Inflammatory macrophage (primary cell): Measurements from ENCODE around the gene H2BK1.

ENCODE experiments used
- DNase-seq, 2 donors: peaks; one replicate each; pipeline ENCODE4 v3.0.0-alpha.2; 2020 to 2022

The H2BK1 gene

DNA sequence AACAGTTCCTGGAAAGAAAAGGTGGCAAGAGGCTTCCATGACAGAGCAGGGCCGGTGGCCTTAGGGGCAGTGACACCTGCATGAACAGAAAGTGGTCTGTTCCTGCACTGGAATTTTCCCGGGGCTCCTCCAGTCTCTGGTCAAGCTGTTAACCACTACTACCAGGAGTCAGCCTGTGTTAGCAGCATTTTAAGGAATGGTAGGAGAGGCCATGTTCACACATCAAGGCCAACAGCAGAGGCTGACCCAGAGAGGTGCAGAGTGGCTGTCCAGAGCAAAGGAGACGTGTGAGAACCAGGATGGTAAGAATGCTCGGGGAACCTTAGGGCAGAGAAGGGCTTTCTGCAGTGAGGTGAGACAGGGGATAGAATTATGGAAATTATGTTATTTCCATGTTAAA lies 8.5 kb downstream of the H2BK1 start:
- DNase-seq, result no peak

DNA sequence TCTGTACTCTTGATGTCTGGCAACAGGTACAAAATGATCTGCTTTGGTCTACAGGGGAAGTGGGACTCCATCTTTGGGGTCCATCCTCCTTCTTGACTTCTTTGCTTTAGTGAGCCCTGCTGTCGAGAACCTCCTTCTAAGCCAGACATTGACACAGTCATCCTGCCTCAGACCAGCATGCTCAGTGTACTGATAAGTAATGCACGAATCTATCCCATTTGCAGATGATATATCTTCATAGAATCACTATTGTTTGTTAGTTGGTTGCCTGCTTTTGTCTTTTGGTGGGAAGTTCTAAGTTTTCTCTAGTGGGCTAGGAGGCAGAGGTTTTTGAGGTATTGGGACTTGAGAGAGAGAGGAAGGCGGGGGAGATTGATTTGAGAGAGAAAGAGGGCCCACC lies 8.9 kb downstream of the H2BK1 start:
- no peak for DNase-seq

DNA sequence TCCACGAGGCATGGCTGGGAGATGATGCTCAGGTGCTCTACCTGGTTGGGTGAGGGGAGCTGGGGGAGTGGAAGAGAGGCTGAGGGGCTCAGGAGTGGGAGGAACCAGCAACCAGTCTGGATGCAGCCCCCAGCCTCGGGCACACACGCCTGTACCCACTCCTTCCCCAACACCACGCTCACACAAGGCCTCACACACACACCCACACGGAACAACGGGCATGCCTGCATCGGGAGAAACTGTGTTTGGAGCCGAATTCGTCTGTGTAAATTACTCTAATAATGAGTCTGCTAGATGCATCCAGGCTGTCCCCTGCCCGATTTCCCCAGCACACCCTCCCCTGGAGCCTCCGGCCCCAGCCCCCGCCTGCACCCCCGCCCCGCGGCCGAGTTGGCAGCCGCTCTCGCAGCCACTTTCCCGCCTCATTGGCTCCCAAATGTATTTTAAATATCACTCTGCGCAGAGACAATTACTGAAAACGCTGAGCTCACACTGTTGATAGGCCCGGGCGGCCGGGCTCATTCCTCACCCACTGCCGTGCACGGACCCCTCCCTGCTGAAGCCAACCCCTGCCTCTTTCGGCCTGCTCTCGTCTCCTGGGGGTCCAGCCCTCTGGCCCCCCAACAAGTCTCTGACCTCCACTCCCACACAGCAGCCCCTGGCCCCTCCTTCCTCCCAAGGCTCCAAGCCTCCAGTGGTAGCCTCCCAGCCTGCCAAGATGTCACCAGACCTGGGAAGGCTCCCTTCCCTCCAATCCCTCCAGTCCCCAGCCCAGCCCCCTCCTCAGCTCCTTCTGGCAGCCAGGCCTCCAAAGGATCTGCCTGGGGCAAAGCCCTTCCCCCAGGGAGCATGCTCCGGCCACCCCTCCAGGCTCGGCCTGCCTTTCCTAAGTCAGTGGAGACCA lies 11.1 kb downstream of the H2BK1 start:
- no peak for DNase-seq

DNA sequence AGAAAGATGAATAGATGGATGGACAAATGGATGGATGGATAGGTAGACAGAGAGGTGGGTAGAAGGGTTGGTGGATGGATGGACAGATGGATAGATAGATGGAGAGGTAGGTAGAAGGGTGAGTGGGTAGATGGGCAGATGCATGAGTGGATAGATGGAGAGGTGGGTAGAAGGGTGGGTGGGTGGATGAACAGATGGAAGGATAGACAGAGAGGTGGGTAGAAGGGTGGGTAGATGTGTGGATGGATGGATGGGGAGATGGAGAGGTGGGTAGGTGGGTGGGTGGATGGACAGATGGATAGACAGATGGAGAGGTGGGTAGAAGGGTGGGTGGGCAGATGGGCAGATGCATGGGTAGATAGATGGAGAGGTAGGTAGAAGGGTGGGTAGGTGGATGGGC lies 12.4 kb downstream of the H2BK1 start:
- DNase-seq, result no peak

- DNase-seq, result no peak
These were observed 14.5 kb downstream of the H2BK1 start for GRCh38 chr7:151195616-151196450.

- DNase-seq, result no peak
These were observed 16.1 kb downstream of the H2BK1 start for GRCh38 chr7:151194188-151194587.

GRCh38 chr7:151193203-151193978 lies 16.9 kb downstream of the H2BK1 start:
- DNase-seq, result no peak

DNA sequence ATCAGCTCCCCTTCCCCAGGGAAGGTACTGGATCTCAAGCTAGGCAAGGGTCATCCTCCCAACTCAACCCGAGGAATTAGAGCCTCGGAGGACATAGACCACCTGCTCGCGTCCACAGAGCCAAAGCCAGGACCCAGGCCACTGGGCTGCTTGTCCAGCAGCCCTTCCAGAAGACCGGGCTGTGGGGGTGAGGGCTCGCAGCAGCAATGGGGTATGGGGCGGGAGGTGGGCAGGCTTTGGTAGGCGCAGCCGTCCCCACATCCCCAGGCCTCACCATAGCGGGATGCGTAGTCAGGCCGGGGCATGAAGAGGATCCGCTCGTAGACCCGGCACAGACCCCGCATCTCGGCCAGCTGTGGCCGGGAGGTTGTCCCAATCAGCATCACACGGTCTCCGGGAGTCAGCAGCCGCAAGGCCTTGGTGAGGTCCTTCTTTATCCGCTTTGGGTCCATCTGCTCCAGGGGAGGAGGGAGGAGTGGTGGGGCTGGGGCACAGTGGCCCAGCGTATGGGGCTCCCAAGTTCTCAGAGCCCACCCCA lies 18.2 kb downstream of the H2BK1 start:
- DNase-seq, result no peak

- DNase-seq, result no peak
These were observed 18.7 kb downstream of the H2BK1 start for GRCh38 chr7:151191544-151191943.

DNA sequence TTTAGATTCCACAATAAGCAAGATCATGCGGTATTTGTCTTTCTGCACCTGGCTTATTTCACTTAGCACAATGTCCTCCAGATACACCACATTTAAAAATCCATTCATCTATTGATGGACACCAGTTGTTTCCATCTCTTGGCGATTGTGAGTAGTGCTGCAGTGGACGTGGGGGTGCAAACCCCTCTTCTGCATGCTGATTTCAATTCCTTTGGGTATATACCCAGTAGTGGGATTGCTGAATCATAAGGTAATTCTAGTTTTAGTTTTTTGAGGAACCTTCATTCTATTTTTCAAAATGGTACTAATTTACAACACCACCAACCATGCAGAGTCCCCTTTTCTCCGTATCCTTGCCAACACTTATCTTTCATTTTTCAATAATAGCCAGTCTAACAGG lies 21.2 kb downstream of the H2BK1 start:
- no peak for DNase-seq

GRCh38 chr7:151188252-151188542 lies 22.1 kb downstream of the H2BK1 start:
- no peak for DNase-seq

DNA sequence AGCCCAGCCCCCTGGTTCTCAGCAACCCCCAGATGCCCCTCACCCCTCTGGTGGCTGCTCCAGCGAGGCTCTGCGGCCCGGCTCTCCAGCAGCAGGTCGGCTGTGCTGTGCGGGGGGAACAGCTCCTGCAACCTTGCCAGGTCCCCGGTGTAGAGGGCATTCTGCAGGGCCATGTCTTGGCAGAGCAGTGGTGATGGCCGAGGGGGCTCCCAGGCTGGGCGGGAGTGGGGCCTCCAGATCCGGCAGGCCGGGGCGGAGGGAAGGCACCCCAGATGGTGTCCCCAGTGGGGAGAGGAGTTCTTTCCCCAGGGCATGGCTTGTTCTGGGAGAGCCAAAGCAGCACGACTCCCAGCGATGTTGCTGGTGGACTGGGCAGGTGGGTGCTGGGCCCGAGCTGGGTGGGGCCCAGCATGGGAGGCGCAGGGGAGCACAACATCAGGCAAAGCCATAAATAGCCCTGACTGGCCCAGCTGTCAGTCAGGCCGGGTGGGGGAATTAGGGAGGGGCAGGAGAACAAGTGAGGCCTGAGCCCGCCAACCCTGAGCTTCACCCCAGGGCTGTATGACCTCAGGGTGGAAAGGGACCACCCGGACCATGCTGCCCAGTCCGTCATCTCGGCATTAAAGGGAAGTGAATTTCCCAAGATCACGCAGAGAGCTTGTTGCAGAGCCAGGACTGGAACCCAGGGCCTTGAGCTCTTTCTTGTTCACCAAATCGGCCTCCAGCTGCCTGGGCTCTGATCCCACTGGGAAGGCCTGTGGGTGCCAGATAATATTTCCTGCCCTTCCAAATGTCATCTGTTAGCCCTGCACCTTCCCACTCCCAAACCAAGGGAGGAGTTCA lies 22.7 kb downstream of the H2BK1 start:
- DNase-seq, result no peak

- DNase-seq, result no peak
These were observed 23.5 kb downstream of the H2BK1 start, which contains the start of gene ASB10 for GRCh38 chr7:151186640-151187408. Gene ASB10, minus strand, starts transcription at chr7:151187250. Its CDS starts 120 bp downstream, at chr7:151187130.

- DNase-seq, result no peak
These were observed 24.3 kb downstream of the H2BK1 start for GRCh38 chr7:151185762-151186639.

DNA sequence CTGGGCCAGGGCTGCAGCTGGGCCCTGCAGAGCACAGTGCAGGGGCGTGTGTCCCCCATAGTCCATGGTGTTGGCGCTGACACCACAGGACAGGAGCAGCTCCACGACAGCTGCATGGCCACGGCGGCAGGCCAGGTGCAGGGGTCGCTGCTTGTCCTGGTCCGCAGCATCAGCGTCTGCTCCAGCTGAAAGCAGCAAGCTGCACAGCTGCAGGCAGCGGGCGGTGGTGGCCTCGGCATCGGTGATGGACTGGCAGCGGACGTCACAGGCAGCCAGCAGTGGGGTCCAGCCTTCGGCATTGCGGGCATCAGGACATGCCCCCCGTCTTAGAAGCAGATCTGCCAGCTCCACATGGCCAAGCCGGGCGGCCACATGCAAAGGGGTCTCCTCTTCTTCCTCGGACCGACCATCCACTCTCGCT lies 29.3 kb downstream of the H2BK1 start:
- DNase-seq, result no peak

GRCh38 chr7:151179946-151180345 lies 30.3 kb downstream of the H2BK1 start:
- DNase-seq, result no peak

DNA sequence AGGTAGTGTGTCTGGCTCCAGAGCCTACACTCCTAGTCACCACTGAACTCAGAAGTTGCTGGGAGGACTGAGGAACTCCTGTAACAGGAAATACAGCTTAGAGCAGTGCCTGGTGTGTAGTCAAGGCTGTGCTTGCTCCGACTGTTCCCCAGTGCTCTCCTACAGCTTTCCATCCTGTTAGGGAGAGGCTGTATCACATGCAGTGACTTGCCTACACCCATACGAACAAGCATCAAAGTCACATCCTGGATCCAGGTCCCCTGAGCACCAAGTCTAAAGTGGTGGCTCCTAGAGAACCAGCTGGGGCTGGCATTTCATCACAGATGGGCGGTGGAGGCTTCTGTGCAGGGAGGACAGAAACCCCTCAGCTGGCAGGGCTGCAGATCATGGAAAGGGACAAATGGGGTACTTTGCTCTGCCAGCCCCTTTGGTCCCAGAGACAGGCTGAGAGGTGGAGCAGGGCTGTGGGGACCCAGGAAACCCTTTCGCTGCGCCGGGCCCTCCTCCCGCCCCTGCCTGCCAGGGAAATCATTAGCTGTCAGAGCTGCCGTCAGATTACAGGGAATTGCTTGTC lies 30.9 kb downstream of the H2BK1 start:
- no peak for DNase-seq

DNA sequence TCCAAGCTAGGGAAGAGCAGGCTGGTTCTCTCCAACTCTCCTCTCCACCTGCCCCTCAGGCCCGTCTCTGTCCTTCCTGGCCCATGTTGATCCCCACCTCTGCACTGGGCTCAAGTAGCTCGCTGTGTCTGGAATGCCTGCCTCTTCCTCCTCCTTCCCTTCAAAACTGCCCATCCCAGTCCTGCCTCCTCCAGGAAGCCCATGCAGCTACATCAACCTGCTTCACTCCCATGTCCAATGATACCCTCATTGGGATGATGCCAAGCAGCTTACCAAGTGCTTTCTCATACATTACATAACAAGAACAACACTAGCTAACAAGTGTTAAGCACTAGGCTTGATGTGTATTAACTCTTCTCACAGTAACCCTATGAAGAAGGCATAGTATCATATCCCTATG lies 31.5 kb downstream of the H2BK1 start:
- no peak for DNase-seq

DNA sequence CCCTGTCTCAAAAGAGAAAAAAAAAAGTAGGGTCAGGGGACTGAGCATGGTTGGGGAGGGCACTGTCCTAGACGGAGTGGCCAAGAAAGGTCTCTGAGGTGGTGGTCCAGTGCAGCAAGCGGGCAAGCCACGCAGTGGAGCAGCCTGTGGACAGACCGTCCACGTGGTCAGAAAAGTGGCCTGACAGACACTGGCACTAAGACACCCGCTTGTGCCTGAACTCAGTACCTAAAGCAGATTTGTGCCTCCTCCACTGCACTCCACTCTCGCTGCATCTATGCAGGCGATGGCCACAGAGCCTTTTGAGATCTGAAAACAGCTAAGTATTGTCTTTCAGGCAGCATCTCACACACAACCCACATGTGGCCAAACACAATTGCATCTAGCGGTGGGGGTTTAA lies 32.1 kb downstream of the H2BK1 start:
- no peak for DNase-seq

DNA sequence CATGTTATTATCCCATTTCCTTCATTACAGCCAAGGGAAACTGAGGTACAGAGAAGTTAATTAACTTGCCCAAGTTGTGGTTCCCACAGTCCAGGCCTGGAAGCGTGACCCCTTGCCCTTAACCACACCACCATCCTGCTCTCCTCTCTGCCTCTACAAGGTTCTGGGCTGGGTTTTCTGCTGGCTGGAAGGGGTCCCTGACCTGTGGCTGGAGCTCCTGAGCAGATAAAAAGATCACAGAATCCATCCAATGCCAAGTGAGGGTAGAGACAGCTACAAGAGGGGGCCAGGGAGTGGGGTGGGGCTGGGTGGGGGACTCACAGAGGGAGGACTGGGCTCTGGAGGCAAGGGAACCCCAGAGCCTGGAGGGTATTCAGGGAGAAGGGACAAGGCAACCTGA lies 33.0 kb downstream of the H2BK1 start:
- DNase-seq, result no peak
